GM19324 (cell line): ENCODE measurements around the gene ABCA3.
"Not testable (repeated sequence)": the region's sequence is repeated elsewhere in the genome, so short reads cannot be mapped to it uniquely, and the experiment has no call there.

Experiments
- ATAC-seq: cut with Tn5 transposase; IDR thresholded peaks from one replicate; pipeline ENCODE4 v1.9.1; 2021; ENCODE audit warnings: mild to moderate bottlenecking, moderate library complexity; ENCODE audit not compliant: unreplicated experiment, low FRiP score

The ABCA3 gene

DNA sequence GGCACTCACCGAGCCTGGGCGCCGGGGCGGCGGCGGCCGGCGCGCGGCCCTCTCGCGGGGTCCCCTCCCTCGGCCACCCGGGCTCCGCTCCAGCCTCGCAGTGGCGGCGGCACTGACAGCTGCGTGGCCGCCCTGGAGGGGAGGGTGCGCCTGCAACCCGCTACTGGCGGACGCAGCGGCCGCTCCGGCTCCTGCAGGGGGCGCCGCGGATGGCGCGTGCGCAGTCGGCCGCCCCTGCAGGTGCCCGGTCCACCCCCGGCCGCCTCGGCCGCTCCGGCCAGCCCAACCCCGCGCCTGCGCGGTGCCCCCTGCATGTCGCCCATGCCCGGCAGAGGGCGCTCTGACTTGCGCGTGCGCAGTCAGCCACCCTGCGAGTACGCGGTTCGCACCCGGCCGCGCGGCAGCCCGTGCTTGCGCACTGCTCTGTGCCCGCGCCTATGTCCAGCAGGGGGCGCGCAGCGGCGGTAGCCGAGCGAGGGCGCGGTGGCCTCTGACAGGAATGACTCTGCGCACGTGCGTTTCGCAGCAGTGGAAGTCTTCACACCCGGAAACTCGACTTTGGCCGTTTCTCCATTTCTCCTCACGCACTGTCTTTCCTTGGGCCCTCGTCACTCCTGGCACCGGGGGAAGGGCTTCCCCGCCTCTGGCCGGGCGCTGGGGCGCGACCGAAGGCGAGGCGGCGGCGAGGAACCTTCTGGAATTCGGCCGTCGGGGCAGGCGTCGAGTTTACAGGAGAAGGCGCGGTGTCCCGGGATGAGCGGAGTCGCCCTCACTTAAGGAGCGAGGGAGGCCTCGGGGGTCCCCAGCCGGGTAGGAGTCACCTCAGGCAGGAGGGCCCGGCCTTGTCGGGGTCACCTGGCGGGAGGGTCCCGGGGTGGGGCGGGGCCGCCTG lies at the start of gene ABCA3:
Gene ABCA3, minus strand, starts transcription at position 165 of the 892 bp plus-strand sequence. CDS start 14,262 bp downstream, outside the sequence.
- ATAC-seq = peak; percentile 89

DNA sequence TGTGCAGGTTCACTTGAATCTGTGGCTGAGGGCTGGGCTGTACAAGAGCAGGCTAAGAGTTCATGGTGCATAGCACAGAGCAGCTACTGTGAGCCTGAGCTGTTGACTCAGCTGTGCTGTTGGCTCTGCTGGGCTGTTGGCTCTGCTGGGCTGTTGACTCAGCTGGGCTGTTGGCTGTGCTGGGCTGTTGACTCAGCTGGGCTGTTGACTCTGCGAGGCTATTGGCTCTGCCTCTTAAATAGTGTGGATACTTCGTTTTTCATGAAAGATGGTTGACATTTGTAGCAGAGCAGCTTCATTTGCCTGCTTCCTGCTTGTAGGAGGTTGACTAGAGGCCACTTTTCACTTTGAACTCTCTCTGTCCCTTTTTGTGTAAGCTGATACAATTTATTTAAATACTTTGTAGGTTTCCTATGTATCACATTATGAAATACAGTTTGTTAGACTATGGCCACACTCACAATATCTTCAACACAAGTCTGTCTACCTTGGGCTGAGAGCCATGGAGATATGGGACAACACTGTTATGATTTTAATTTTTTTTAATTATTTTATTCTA lies 48.4 kb upstream of the ABCA3 start:
- no peak for ATAC-seq

DNA sequence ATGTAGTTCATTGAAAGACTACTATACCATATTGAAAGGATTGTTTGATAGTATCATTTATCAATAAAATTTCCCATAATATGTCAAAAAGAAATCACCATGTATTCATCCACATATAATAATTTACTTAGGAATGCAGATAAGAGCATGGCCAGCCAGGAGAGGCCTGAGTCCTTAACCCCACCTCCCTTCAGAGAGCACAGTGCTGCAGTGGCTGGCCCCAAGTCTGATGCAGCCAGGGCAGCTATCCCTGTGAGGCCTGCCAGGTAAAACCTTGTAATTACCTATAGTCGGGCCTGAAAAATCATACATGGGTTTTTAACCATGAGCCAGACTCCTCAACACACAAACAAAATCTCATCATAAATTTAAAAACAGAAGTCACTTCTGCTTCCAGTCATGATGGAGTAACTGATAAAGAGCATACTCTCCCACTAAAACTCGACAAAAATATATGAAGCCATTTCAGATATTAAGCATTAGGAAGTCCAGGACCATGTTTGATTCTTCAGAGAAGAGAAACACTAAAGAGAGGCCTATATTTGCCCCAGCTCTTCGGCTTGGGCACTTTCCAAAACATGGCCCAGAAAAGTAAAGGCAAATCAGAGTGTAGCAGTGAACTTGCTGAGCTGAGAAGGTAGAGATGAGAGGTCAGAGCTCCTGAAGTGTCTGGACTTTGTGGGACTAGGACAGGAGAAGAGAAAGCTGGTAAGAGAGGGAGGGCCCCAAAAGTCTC lies 47.8 kb upstream of the ABCA3 start:
- ATAC-seq = no peak

DNA sequence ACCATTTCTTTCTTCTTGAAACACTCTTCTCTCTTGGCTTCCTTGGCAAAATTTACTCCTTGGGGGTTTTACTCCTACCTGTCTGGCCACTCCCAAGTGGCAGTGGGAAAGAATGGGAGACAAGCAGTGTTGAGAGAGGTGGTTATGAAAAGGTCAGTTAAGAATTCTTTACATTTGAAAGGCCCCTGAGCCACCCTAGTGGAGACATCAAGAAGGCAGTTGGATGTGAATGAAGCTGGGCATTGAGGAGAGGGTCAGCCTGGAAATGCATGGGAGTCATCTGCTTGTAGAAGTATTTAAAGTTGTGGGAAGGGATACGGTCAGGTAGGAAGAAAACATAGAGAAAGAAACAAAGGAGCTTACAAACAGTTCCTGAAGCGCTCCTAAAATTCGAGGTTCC lies 46.5 kb upstream of the ABCA3 start:
- ATAC-seq = no peak

DNA sequence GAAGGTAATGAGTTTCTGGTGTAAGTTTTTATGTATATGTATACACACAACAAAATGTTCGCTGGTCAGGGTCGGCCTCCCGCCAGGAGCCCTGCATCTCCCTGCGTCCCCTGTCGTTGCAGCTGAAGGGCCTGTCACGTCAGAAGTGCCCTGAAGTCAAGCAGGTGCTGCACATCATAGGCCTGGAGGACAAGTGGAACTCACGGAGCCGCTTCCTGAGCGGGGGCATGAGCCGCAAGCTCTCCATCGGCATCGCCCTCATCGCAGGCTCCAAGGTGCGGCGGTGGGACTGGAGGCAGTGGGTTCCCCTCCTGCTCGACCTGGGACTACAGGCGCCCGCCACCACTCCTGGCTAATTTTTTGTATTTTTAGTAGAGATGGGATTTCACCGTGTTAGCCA lies 45.5 kb upstream of the ABCA3 start:
- not testable (repeated sequence) for ATAC-seq

DNA sequence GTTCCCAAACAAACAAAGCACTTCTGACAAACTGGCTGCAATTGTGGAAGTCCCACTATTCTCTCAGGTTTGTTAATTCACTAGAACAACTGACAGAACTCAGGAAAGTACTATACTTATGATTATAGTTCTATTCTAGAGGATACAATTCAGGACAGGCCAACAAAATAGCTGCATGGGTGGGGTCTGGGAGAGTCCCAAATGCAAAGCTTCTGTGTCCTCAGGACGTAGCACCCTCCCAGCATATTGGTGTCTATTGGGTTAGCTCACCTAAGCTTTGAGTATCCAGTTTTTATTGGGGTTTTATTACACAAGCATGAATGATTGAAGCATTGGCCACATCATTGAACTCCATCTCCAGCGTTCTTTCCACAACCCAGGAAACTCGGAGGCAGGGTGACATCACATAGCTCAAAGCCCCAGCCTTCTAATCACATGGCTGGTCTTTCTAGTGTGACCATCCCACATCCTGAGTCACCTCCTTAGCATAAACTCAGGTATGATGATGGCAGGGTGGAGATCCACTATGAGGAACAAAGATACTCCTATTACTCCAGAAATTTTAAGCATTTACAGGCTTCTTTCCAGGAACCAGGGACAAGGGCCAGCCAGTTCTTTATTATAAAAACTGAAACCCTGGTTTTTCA lies 44.8 kb upstream of the ABCA3 start:
- no peak for ATAC-seq

DNA sequence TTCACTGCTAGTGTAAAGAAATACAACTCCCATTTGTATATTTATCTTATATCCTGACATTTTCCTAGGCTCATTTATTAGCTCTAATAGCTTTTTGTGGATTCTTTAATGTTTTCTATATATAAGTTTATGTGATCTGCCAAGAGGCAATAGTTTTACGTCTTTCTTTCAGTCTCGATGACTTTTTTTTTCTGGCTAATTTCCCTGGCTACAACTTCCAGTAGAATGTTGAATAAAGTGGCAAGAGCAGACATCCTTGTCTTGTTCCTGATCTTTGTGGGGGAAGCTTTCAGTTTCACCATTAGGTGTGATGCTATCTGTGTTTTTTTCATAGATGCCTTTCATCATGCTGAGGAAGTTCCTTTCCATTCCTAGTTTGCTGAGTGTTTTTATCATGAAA lies 43.9 kb upstream of the ABCA3 start:
- ATAC-seq = no peak

DNA sequence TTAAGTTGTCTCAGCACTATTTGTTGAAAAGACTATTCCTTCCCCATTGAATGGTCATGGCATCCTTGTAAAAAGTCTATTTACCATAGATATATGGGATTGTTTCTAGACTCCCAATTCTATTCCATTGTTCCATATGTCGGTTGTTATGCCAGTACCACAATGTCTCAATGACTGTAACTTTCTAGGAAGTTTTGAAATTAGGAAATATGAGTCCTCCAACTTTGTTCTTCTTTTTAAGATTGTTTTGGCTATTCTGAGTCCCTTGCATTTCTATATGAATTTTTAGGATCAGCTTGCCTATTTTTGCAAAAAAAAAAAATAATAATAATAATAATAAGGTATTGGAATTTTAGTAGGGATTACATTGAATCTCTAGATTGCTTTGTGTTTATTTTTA lies 43.0 kb upstream of the ABCA3 start:
- ATAC-seq = no peak

DNA sequence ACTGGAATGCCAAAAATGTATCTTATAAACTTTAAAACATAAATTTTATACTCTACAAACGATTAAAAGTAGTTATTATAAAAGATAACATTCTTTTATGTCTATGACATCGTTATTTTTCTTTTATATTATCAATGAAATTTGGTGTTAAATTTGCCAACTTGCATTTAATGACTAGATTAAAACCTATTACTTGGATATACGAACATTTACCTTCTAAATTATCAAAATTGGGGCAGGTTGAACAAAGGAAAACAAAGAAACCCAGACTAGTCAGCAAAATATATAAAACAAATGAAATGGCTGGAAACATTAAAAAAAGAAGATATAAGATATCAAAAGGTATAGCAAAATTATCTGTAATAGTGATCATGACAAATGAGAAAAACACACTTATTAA lies 34.1 kb upstream of the ABCA3 start:
- no peak for ATAC-seq

DNA sequence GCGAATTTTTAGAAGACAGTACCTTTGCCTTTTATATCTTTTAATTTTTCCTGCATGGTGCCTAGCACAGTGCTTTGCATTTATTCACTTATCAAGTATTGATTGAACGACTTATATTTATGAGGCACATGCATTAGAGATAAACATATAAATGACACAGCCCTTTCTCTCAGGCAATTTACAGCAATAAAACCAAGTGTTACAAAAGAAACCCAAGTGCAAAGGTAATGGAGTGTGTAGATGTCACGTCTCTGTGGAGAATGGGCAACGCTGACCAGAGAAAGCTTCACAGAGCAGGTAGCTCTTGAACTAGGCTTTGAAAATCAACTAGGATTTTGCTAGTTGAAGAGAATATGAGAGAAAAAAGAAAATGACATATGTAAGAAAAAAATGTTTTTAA lies 32.6 kb upstream of the ABCA3 start:
- ATAC-seq = no peak

DNA sequence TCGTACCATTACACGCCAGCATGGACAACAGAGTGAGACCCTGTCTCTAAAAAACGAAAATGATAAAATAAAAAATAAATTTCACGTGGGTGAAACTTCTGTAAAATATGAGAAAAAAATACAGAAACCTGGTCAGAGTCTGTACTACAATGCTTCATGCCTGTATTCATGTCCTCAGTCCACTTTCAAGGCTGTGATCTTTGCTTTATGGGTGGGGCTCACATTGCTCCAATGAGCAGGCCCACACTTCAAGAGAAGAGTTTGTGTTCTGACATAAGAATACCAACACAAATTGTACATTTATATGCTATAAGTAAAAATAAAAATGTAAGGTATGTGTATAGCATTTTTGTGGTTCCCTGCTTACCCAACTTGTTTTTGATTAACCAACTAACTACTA lies 32.2 kb upstream of the ABCA3 start:
- ATAC-seq = no peak

DNA sequence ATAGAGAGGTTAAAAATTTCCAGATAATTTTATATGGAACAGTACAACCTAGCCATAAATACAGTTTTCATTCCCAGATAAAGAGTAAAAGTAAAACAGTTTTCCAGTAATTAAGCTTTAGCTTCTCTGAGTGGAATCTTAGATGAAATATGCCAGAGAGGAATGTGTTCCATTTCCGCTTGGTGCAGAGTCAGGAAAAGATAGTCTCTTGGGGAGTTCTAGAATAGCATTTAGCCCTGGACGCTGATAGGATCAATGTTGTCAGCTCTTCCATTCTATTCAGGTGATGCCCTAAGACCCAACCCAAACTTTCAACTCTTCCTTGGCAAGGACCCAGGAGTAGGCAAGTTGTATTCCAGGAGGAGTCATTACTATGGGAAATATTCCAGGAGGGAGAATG lies 30.9 kb upstream of the ABCA3 start:
- ATAC-seq = no peak

DNA sequence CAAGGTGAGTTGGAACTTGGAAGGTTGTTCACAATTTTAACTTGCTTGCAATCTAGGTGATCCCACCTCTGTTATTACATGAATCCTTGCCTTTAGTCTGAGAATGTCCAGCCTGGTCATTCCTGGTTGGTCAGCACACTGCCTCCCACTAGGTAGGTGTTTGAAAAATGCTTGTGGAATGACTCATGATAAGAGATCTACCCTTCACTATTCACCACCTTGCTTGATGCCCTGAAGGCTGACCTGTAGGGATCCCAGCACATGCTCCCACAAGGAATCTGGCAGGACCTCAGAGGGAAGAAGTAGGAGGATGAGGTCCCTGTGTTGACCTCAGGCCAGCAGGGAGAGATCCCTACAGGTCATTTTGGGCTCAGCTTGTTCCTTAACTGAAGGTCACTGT lies 30.2 kb upstream of the ABCA3 start:
- ATAC-seq = no peak

DNA sequence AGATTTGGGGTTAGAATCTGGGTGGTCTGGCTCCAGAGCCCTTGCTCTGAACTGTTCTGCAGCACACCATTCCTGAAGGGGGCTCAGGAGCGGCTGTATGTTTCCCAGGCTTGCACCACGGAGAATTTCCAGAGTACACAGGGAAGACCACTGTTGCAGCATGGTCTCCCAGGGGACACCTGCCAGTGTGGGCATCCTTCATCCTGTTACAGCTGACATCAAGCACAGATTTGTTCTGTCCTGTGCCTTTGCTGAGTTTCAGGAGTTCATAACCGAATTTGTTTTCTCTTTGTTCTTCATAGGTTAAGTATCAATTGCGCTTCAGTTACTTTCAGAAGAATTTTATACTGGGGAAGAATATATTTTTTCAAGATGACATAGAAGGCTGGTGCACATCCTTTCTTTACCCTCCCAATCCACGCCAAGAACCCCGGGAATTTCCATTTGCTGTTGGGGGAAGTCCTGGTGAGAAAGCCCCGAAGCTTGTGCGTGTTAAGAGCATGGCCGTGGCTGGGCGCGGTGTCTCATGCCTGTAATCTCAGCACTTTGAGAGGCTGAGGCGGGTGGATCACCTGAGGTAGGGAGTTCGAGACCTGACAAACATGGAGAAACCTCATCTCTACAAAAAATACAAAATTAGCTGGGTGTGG lies 26.3 kb upstream of the ABCA3 start:
- no peak for ATAC-seq

DNA sequence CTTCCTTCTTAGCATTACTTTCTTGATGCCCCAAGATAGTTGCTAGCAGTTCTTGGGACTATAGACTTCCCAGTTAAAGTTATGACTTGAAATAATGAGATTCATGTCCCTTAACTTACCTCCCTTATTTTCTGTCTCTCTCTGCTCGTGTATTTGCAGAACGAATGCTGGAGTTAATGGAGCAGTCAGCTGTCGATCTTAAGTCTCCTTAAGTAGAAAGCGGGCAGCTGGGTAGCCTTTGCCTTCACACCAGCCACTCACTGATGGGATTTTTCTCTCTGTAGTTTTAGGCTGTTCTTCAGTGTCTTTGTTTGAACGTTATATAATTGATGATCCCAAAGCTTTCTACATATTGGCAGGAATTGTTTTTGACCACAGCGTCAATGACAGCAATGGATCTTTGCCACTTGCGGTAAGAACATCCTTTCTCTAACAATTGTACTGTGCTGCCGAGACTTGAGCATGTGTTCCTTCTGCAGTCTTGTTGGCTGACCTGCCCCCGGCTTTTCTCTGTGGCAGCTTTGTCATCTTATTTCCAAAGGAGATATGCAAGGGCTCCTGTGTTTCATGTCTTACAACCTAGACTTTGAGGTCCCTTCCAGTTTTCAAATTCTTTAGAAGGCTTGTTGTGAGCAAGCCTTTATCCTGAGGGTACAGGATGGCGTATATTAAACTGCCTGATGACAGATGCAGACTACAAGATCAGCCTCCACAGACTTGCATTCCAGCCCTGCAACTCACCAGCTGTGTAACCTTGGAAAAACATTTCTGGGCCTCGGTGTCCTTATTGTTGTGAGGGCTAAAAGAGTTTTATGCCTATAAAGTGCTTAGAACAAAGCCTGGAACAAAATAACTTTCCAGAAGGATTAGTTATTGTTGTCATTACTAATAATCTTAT lies 25.1 kb upstream of the ABCA3 start:
- ATAC-seq = no peak

DNA sequence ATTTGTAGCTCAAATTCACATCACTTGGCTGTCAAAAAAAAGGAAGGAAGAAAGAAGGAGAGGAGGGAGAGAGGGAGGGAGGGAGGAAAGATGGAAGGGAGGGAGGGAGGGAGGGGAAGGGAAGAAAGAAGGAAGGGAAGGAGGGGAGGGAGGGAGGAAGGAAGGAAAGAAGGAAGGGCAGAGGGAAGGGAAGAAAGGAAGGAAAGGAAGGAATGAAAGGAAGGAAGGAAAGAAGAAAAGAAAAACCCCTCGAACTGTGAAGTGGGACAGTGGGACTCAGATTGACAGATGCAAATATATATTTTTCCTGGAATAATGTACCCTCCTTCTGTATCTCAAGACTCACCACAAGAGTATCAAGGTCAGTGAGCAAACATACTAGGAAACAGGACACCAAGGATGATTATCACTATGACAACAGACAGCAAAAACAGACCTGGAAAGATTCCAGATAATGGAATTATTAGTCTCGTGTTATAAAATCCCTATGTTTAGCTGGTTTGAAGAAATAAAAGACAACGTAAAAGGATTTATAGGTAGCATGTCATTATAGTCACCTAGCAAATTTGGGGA lies 24.2 kb upstream of the ABCA3 start:
- ATAC-seq = no peak

DNA sequence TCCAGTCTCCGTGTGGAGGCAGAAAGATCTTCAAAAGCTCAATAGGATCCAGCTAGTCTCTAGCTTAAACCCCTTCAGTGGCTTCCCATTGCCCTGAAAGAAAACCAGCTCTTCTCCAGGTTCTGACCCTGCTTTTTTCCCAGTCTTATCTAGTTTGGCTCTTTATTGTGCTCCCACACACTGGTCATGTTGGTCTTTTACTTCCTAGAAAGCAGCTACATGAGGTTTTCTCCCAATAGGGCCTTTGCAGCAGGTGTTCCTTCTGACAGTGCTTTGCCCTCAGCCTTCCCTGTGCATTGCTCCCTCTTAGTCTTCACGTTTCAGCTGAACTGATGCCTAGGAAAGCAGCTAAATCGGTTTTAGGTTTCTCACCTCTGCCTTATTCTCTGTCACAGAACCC lies 21.7 kb upstream of the ABCA3 start:
- no peak for ATAC-seq

DNA sequence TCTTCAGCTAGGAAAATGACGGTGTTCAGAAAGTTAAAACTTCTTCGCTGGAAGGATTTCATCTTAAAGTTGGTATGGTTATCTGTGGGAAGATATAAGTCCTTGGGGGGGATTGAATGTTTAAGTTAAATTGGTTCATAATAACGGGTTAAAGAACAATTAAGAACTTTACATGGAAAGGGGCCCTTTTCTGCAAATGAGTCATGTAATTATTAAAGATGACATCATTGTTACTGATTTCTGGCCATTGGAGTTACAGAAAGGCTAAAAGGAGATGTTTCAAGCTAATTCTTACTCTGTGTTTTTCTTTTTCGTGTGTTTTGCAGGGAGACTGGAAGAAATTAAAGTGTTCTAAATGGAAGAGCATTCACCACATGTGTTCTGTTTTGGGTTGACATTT lies 20.6 kb upstream of the ABCA3 start:
- no peak for ATAC-seq

DNA sequence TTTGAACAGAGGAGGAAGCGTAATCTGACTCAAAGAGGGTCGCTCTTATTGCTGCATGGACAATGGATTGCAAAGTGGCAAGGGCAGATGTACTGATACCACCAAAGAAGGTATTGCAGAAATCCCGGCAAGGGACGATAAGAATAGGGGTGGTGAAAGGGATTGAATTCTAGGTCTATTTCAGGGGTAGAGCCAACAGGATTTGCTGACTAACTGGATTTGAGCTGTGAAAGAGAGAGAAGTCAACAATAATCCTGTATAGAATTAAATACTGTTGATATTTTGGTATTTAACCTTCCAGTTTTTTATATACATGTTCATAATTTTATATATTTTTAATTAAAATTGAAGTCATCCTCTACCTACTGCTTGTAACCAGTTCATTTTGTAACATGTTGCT lies 19.4 kb upstream of the ABCA3 start:
- no peak for ATAC-seq
